GM23248 (cell line): Measurements from ENCODE around the gene DLG1. TPM values are rescaled to one million over a fixed set of nuclear protein-coding genes. Genes with fewer than 3 reads are reported as not detected.
A peak's percentile ranks its signal among the peaks of the same experiment; 100 is the strongest.

Source experiments
- DNase-seq: peaks from one replicate; pipeline ENCODE4 v3.0.0-alpha.2; 2015
- H2AFZ ChIP-seq: fragments of 200-600 bp; sonication (generic); 2 replicates; pipeline ENCODE4 v1.6.1; 2016; ENCODE audit warnings: antibody characterized with exemption
- H3F3A ChIP-seq: fragments of 200-600 bp; sonication (generic); 2 replicates; pipeline ENCODE4 v1.6.1; 2016; ENCODE audit warnings: mild to moderate bottlenecking, antibody characterized with exemption, mixed run types; ENCODE audit not compliant: insufficient read depth
- H3K27ac ChIP-seq: fragments of 200-600 bp; sonication (generic); 2 replicates; pipeline ENCODE4 v1.5.1; 2016; ENCODE audit warnings: mild to moderate bottlenecking
- H3K27me3 ChIP-seq: fragments of 200-600 bp; sonication (generic); replicated peaks from 2 replicates; pipeline ENCODE4 v1.6.1; 2016; ENCODE audit warnings: mild to moderate bottlenecking; ENCODE audit not compliant: insufficient read depth
- H3K36me3 ChIP-seq: fragments of 200-600 bp; sonication (generic); 2 replicates; pipeline ENCODE4 v1.6.1; 2016; ENCODE audit warnings: low read depth, mild to moderate bottlenecking
- H3K4me1 ChIP-seq: fragments of 200-600 bp; sonication (generic); 2 replicates; pipeline ENCODE4 v1.6.1; 2016; ENCODE audit warnings: mild to moderate bottlenecking; ENCODE audit not compliant: insufficient read depth
- H3K4me2 ChIP-seq: fragments of 200-600 bp; sonication (generic); one replicate; pipeline ENCODE4 v1.6.1; 2016; ENCODE audit warnings: mild to moderate bottlenecking; ENCODE audit not compliant: unreplicated experiment
- H3K4me3 ChIP-seq: fragments of 200-600 bp; sonication (generic); 2 replicates; pipeline ENCODE4 v1.5.1; 2016; ENCODE audit warnings: mild to moderate bottlenecking
- H3K79me2 ChIP-seq: fragments of 200-600 bp; sonication (generic); 2 replicates; pipeline ENCODE4 v1.6.1; 2016; ENCODE audit warnings: mild to moderate bottlenecking; ENCODE audit not compliant: insufficient read depth
- H3K9ac ChIP-seq: fragments of 200-600 bp; sonication (generic); 2 replicates; pipeline ENCODE4 v1.6.1; 2016; ENCODE audit warnings: mild to moderate bottlenecking
- H3K9me2 ChIP-seq: fragments of 200-600 bp; sonication (generic); 2 replicates; pipeline ENCODE4 v1.6.1; 2016; ENCODE audit warnings: mixed run types, mild to moderate bottlenecking, moderate library complexity; ENCODE audit not compliant: insufficient read depth
- H3K9me3 ChIP-seq: fragments of 200-600 bp; sonication (generic); one replicate; pipeline ENCODE4 v1.6.1; 2017; ENCODE audit warnings: low read depth
- H4K20me1 ChIP-seq: fragments of 200-600 bp; sonication (generic); 2 replicates; pipeline ENCODE4 v1.6.0; 2016; ENCODE audit not compliant: insufficient read depth
- EZH2 ChIP-seq: fragments of 200-600 bp; sonication (generic); IDR thresholded peaks from 2 replicates; pipeline ENCODE4 v1.6.1; 2018; ENCODE audit warnings: antibody characterized with exemption, mild to moderate bottlenecking; ENCODE audit not compliant: insufficient read depth, poor library complexity, severe bottlenecking
- EZH2phosphoT487 ChIP-seq: fragments of 200-600 bp; sonication (generic); IDR thresholded peaks from 2 replicates; pipeline ENCODE4 v1.6.1; 2018; ENCODE audit warnings: antibody characterized with exemption, moderate library complexity, mild to moderate bottlenecking, low read depth; ENCODE audit not compliant: insufficient read depth
- WGBS, 2 experiments: methylation state at CpG; one replicate each; pipeline ENCODE4 v1.1.6; 2015 to 2017; ENCODE audit warnings: low lambda C conversion rate in 2 of 2, low coverage in 1 of 2; ENCODE audit errors: missing lambda C conversion rate in 2 of 2; 5-methylcytosine and 5-hydroxymethylcytosine counted together
- in situ Hi-C: fragments of 300-500 bp; cut with MboI; formaldehyde crosslinking; loops from 2 replicates; pipeline ENCODE4 v1.15.0; 2020
- polyA plus RNA-seq: library from polyadenylated mRNA; unstranded; fragments of >200 nt; fragmentation: Nextera tagmentation; extraction: Ambion mirVana; gene quantifications from 2 replicates; pipeline ENCODE4 v1.2.1, GENCODE V29; 2016
- total RNA-seq: library from RNA; depleted of rRNA; stranded (reverse); fragments of >200 nt; shearing (Covaris generic); gene quantifications from 2 replicates; pipeline ENCODE4 v1.2.3, GENCODE V29; 2014

The DLG1 gene
- total and polyA plus RNA-seq, 2 experiments from 2014 or later: 23.2 to 45.9 TPM

GRCh38 chr3:197302696-197303341, 4.4 kb upstream of the DLG1 start:
- no peaks in the 10 kb centered on the region for H3K27me3 ChIP-seq
- H3K4me2 ChIP-seq: no peak overlapping the region
- no peak overlapping the region for H3K4me3 ChIP-seq
- in situ Hi-C loops: no loop called here
- H3K79me2 ChIP-seq: no peaks in the 10 kb centered on the region
- no peaks in the 10 kb centered on the region for H4K20me1 ChIP-seq
- H3K9me3 ChIP-seq: no peaks in the 10 kb centered on the region
- WGBS, 2 experiments: 73 to 80% methylated on average over 3 of the region's 3 CpGs
- no peak overlapping the region for H2AFZ ChIP-seq
- no peak for TF ChIP-seq EZH2
- TF ChIP-seq EZH2phosphoT487: no peak
- peaks cover 51% of the 10 kb centered on the region for H3F3A ChIP-seq
- peak; percentile 84 for DNase-seq
- peak overlapping the region; percentile 58 for H3K27ac ChIP-seq
- H3K36me3 ChIP-seq: no peaks in the 10 kb centered on the region
- H3K9ac ChIP-seq: no peak overlapping the region
- peaks cover 44% of the 10 kb centered on the region for H3K4me1 ChIP-seq
- H3K9me2 ChIP-seq: no peaks in the 10 kb centered on the region

- H3K79me2 ChIP-seq: peaks cover 7% of the 10 kb centered on the region
- H3K9me3 ChIP-seq: no peaks in the 10 kb centered on the region
- TF ChIP-seq EZH2: no peak
- TF ChIP-seq EZH2phosphoT487: no peak
- peaks cover 43% of the 10 kb centered on the region for H3F3A ChIP-seq
- no peaks in the 10 kb centered on the region for H3K9me2 ChIP-seq
- no peak overlapping the region for H3K4me2 ChIP-seq
- no peak overlapping the region for H2AFZ ChIP-seq
- DNase-seq: no peak
- H3K27me3 ChIP-seq: no peaks in the 10 kb centered on the region
- H3K9ac ChIP-seq: no peak overlapping the region
- no peaks in the 10 kb centered on the region for H4K20me1 ChIP-seq
- peaks cover 39% of the 10 kb centered on the region for H3K4me1 ChIP-seq
- H3K4me3 ChIP-seq: no peak overlapping the region
- H3K36me3 ChIP-seq: no peaks in the 10 kb centered on the region
- 95 to 98% methylated on average over 3 of the region's 3 CpGs for WGBS, 2 experiments
- in situ Hi-C loops: no loop called here
- peak overlapping the region; percentile 58 for H3K27ac ChIP-seq
Observed at GRCh38 chr3:197302033-197302432, 3.6 kb upstream of the DLG1 start.

GRCh38 chr3:197300361-197300760, 1.9 kb upstream of the DLG1 start:
- in situ Hi-C loops: no loop called here
- peaks cover 24% of the 10 kb centered on the region for H3K79me2 ChIP-seq
- TF ChIP-seq EZH2 (no peak), EZH2phosphoT487 (no peak)

GRCh38 chr3:197298945-197299854, 788 bp upstream of the DLG1 start:
- peaks cover 27% of the 10 kb centered on the region for H3K4me1 ChIP-seq
- peaks cover 17% of the 10 kb centered on the region; the same call in 1 of the 2 replicates for H3F3A ChIP-seq
- H3K27ac ChIP-seq: no peak overlapping the region
- in situ Hi-C loops: no loop called here
- peak; percentile 21 for DNase-seq
- peak overlapping the region; percentile 86 for H3K4me3 ChIP-seq
- H3K9ac ChIP-seq: peak overlapping the region; percentile 85
- TF ChIP-seq EZH2phosphoT487: no peak
- TF ChIP-seq EZH2: no peak
- H3K4me2 ChIP-seq: peak overlapping the region; percentile 95
- H3K79me2 ChIP-seq: peaks cover 35% of the 10 kb centered on the region
- H3K9me3 ChIP-seq: no peaks in the 10 kb centered on the region
- no peaks in the 10 kb centered on the region for H4K20me1 ChIP-seq
- peaks cover 13% of the 10 kb centered on the region for H3K36me3 ChIP-seq
- peak overlapping the region; percentile 92 for H2AFZ ChIP-seq
- H3K9me2 ChIP-seq: no peaks in the 10 kb centered on the region
- H3K27me3 ChIP-seq: no peaks in the 10 kb centered on the region
- 11% methylated on average over 42 of the region's 42 CpGs for WGBS, 2 experiments

More at GRCh38 chr3:197300361-197300760, 1.9 kb upstream of the DLG1 start:
- Histone ChIP-seq H4K20me1 (no peaks in the 10 kb centered on the region), H3K9ac (no peak overlapping the region), H3K27ac (no peak overlapping the region), H3K27me3 (no peaks in the 10 kb centered on the region), H3F3A (peaks cover 27% of the 10 kb centered on the region), H3K4me3 (no peak overlapping the region), H3K4me2 (no peak overlapping the region), H3K9me3 (no peaks in the 10 kb centered on the region), H3K36me3 (peaks cover 6% of the 10 kb centered on the region; the same call in 1 of the 2 replicates), H3K4me1 (peaks cover 35% of the 10 kb centered on the region), H3K9me2 (no peaks in the 10 kb centered on the region), H2AFZ (no peak overlapping the region)
- 92 to 94% methylated on average over 7 of the region's 7 CpGs for WGBS, 2 experiments
- DNase-seq: no peak
